Pericardium fibroblast (primary cell): ENCODE measurements around the gene ST8SIA2. TPM values are rescaled to one million over a fixed set of nuclear protein-coding genes. Genes with fewer than 3 reads are reported as not detected.

ENCODE experiments used
- total RNA-seq: library from RNA; depleted of rRNA; stranded (reverse); fragments of >200 nt; gene quantifications from 2 replicates; pipeline ENCODE4 v1.2.3, GENCODE V29; 2015

Gene ST8SIA2
- 0.09 TPM in 1 of 2 replicates, not detected in the other for total RNA-seq

GRCh38 chr15:92393071-92393979, at the start of gene ST8SIA2:
Gene ST8SIA2 (plus strand): TSS chr15:92393881. CDS start chr15:92394065, 184 bp downstream.

